IMR-90 (cell line): Measurements from ENCODE around the gene MARCO. TPM values are rescaled to one million over a fixed set of nuclear protein-coding genes. Genes with fewer than 3 reads are reported as not detected.

ENCODE experiments used
- ATAC-seq: fragments of 200-7000 bp; cut with Tn5 transposase; 2 replicates; pipeline ENCODE4 v1.9.1; 2020; ENCODE audit warnings: low read depth, mild to moderate bottlenecking, moderate library complexity
- BruUV-seq: library from RNA; stranded (reverse); fragments of 400-500 nt; replicated peaks from 2 replicates; lab custom pipeline; 2021; lab: Mats Ljungman, UMichigan
- CTCF ChIA-PET: fragments of 300-600 bp; formaldehyde crosslinking; extraction: SDS; loops from one replicate; lab custom pipeline; 2021; ENCODE audit warnings: antibody characterized with exemption; lab: Yijun Ruan, JAX
- POLR2A ChIA-PET: fragments of 300-600 bp; sonication (Branson Sonifier 250); formaldehyde crosslinking; loops from one replicate; lab custom pipeline; 2022; ENCODE audit warnings: antibody characterized with exemption; ENCODE audit not compliant: unreplicated experiment; lab: Charles Lee
- DNase-seq: peaks from one replicate; pipeline ENCODE4 v3.0.0; 2013
- H2AFZ ChIP-seq: replicated peaks from 2 replicates; pipeline ENCODE3; 2013; ENCODE audit warnings: low read length, mild to moderate bottlenecking; ENCODE audit not compliant: poor library complexity
- H2AK5ac ChIP-seq: 2 replicates; pipeline ENCODE4 v1.6.1; 2013; ENCODE audit warnings: low read depth, low read length, inconsistent platforms
- H2AK9ac ChIP-seq: replicated peaks from 2 replicates; pipeline ENCODE3; 2013; ENCODE audit warnings: mild to moderate bottlenecking, low read depth, low read length, moderate library complexity; ENCODE audit not compliant: poor library complexity
- H2BK120ac ChIP-seq: 2 replicates; pipeline ENCODE4 v1.6.1; 2013; ENCODE audit warnings: low read depth, low read length, inconsistent platforms
- H2BK15ac ChIP-seq: 3 replicates; pipeline ENCODE4 v1.6.1; 2013; ENCODE audit warnings: low read depth, low read length, inconsistent platforms
- H2BK20ac ChIP-seq: 2 replicates; pipeline ENCODE4 v1.6.1; 2013; ENCODE audit warnings: low read depth, mild to moderate bottlenecking, inconsistent platforms, low read length, moderate library complexity
- H2BK5ac ChIP-seq: 2 replicates; pipeline ENCODE4 v1.6.1; 2013; ENCODE audit warnings: mild to moderate bottlenecking, low read depth, low read length, inconsistent platforms; ENCODE audit not compliant: poor library complexity, severe bottlenecking
- H3K14ac ChIP-seq: replicated peaks from 2 replicates; pipeline ENCODE4 v1.6.1; 2013; ENCODE audit warnings: low read depth, low read length, inconsistent platforms
- H3K18ac ChIP-seq: 2 replicates; pipeline ENCODE4 v1.6.1; 2013; ENCODE audit warnings: low read depth, low read length, control low read depth
- H3K23ac ChIP-seq: 2 replicates; pipeline ENCODE4 v1.6.1; 2013; ENCODE audit warnings: low read depth, low read length, inconsistent platforms
- H3K27ac ChIP-seq: 2 replicates; pipeline ENCODE4 v1.5.1; 2013; ENCODE audit warnings: mild to moderate bottlenecking, control low read depth, low read length; ENCODE audit not compliant: insufficient read depth
- H3K27me3 ChIP-seq: 2 replicates; pipeline ENCODE4 v1.6.1; 2013; ENCODE audit warnings: low read length; ENCODE audit not compliant: control insufficient read depth, insufficient read depth
- H3K36me3 ChIP-seq: 2 replicates; pipeline ENCODE4 v1.6.1; 2013; ENCODE audit warnings: low read length, mixed read lengths; ENCODE audit not compliant: control insufficient read depth, insufficient read depth
- H3K4ac ChIP-seq: 2 replicates; pipeline ENCODE4 v1.6.1; 2013; ENCODE audit warnings: low read depth, low read length, inconsistent platforms
- H3K4me1 ChIP-seq: 2 replicates; pipeline ENCODE4 v1.6.1; 2013; ENCODE audit warnings: low read length, mixed read lengths; ENCODE audit not compliant: control insufficient read depth, insufficient read depth
- H3K4me2 ChIP-seq: 2 replicates; pipeline ENCODE4 v1.6.1; 2013; ENCODE audit warnings: low read depth, mild to moderate bottlenecking, control low read depth, low read length, moderate library complexity
- H3K4me3 ChIP-seq: 2 replicates; pipeline ENCODE4 v1.5.1; 2013; ENCODE audit warnings: low read depth, mild to moderate bottlenecking, control low read depth, low read length, moderate library complexity; ENCODE audit not compliant: insufficient read depth
- H3K56ac ChIP-seq: 2 replicates; pipeline ENCODE4 v1.6.1; 2013; ENCODE audit warnings: low read length, inconsistent platforms; ENCODE audit not compliant: insufficient read depth; ENCODE audit errors: extremely low read depth
- H3K79me1 ChIP-seq, 2 experiments: 2 replicates each; pipeline ENCODE4 v1.6.1; 2013; ENCODE audit warnings: low read length in 2 of 2, inconsistent platforms in 1 of 2, low read depth in 1 of 2
- H3K9ac ChIP-seq: 2 replicates; pipeline ENCODE4 v1.6.1; 2013; ENCODE audit warnings: low read depth, low read length, control low read depth
- H3K9me1 ChIP-seq: 2 replicates; pipeline ENCODE4 v1.6.1; 2013; ENCODE audit warnings: low read length, inconsistent platforms; ENCODE audit not compliant: insufficient read depth
- H3K9me3 ChIP-seq: 2 replicates; pipeline ENCODE4 v1.6.1; 2013; ENCODE audit warnings: low read length; ENCODE audit not compliant: control insufficient read depth, insufficient read depth
- H4K20me1 ChIP-seq: 2 replicates; pipeline ENCODE4 v1.6.1; 2013; ENCODE audit warnings: low read length, inconsistent platforms; ENCODE audit not compliant: insufficient read depth
- H4K5ac ChIP-seq: 2 replicates; pipeline ENCODE4 v1.6.1; 2013; ENCODE audit warnings: mild to moderate bottlenecking, low read depth, low read length, control low read depth
- H4K8ac ChIP-seq, 2 experiments: 2 replicates each; pipeline ENCODE4 v1.6.1; 2013; ENCODE audit warnings: low read depth in 2 of 2, low read length in 2 of 2, control low read depth in 1 of 2, inconsistent platforms in 1 of 2
- H4K91ac ChIP-seq: 2 replicates; pipeline ENCODE4 v1.6.1; 2013; ENCODE audit warnings: low read depth, low read length, inconsistent platforms; ENCODE audit not compliant: insufficient read depth
- WGBS, 2 experiments: methylation state at CpG; one replicate each; pipeline versions ENCODE4 v1.1.5 to v1.1.7; 2013; ENCODE audit warnings: missing lambda C conversion rate in 2 of 2; ENCODE audit not compliant: insufficient read length in 1 of 2; ENCODE audit errors: extremely low coverage in 2 of 2; 5-methylcytosine and 5-hydroxymethylcytosine counted together
- dilution Hi-C: fragments of 300-500 bp; cut with HindIII; formaldehyde crosslinking; loops from one replicate; pipeline ENCODE4 v1.14.3; 2018; ENCODE audit warnings: low sequenced_read_pairs; ENCODE audit not compliant: unreplicated experiment
- in situ Hi-C: fragments of 300-500 bp; cut with MboI; formaldehyde crosslinking; loops from 3 replicates; pipeline ENCODE4 v1.14.3; 2019; ENCODE audit warnings: low sequenced_read_pairs, inconsistent platforms, mixed read lengths
- intact Hi-C: fragments of 100-400 bp; cut with micrococcal nuclease; formaldehyde crosslinking; loops from 2 replicates; pipeline ENCODE4 v1.10.0; 2022
- polyA plus RNA-seq, 3 experiments: library from polyadenylated mRNA; depleted of rRNA; stranded (reverse); fragments of >200 nt; gene quantifications; 2 replicates each; pipeline ENCODE4 v1.2.3, GENCODE V29; 2012; ENCODE audit warnings: low replicate concordance in 1 of 3
- total RNA-seq: library from RNA; depleted of rRNA; stranded (reverse); fragments of >200 nt; gene quantifications from 2 replicates; pipeline ENCODE4 v1.2.3, GENCODE V29; 2012
- TF ChIP-seq, protein P1 (sequence below): fragments of 150-350 bp; IDR thresholded peaks from 2 replicates; pipeline ENCODE4 v1.6.1; 2016; ENCODE audit warnings: low read depth, mild to moderate bottlenecking, low read length, moderate library complexity, borderline replicate concordance

Gene MARCO
- total and polyA plus RNA-seq, 2 of the 4 experiments (the other 2 are of a cell fraction): not detected

DNA sequence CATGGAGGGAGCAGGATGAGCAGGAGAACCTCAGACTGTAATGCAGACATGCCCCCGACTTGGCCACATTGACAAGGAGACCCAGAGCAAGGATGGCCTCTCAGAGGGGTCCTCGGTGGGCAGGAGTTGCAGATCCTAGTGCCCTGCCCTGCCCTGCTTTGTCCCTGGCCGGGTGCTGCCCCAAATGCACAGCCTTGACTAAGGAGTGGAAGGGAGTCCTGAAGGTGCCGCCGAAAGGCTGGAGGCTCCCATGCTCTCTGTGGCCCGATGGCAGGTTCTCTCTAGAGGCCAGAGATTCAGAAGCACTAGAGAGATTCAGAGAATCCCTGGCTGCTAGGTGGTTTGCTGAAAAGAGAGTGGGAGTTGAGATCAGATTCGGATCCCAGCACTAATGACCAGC is 64.4 kb downstream of the MARCO start:
- ChIA-PET CTCF (no interaction called here), POLR2A (no interaction called here)
- Histone ChIP-seq H2BK120ac (no peak overlapping the region), H4K91ac (no peak overlapping the region), H2AK9ac (no peak overlapping the region), H3K4me1 (no peaks in the 10 kb centered on the region), H3K36me3 (no peaks in the 10 kb centered on the region), H4K8ac (no peak overlapping the region), H3K14ac (no peak overlapping the region), H3K56ac (no peak overlapping the region), H3K79me1 (no peaks in the 10 kb centered on the region), H2AK5ac (no peak overlapping the region), H3K4me3 (no peak overlapping the region), H2AFZ (no peak overlapping the region), H2BK5ac (no peak overlapping the region), H2BK15ac (no peak overlapping the region), H3K9me3 (no peaks in the 10 kb centered on the region), H3K4ac (no peak overlapping the region), H3K18ac (no peak overlapping the region), H3K4me2 (no peak overlapping the region), H4K20me1 (no peaks in the 10 kb centered on the region), H3K9ac (no peak overlapping the region), H2BK20ac (no peak overlapping the region), H3K9me1 (no peaks in the 10 kb centered on the region), H4K5ac (no peak overlapping the region), H3K27ac (no peak overlapping the region), H3K27me3 (no peaks in the 10 kb centered on the region; the same call in none of the 2 replicates), H3K23ac (no peak overlapping the region)
- ATAC-seq: no peak
- intact Hi-C loops (no loop called here), dilution Hi-C loops (no loop called here), in situ Hi-C loops (no loop called here)
- WGBS, 2 experiments: 22% methylated on average over 3 of the region's 7 CpGs; no CpG with 5 or more reads in 1 of the 2 experiments
- no TSS peak for BruUV-seq
- TF ChIP-seq, protein P1, sequence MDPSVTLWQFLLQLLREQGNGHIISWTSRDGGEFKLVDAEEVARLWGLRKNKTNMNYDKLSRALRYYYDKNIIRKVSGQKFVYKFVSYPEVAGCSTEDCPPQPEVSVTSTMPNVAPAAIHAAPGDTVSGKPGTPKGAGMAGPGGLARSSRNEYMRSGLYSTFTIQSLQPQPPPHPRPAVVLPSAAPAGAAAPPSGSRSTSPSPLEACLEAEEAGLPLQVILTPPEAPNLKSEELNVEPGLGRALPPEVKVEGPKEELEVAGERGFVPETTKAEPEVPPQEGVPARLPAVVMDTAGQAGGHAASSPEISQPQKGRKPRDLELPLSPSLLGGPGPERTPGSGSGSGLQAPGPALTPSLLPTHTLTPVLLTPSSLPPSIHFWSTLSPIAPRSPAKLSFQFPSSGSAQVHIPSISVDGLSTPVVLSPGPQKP: no peak
- DNase-seq: no peak
